Loucy (cell line): ENCODE data around the gene SF3B4.

Experiments used
- EZH2phosphoT487 ChIP-seq: fragments of 200-600 bp; IDR thresholded peaks from 2 replicates; pipeline ENCODE4 v1.6.1; 2018; ENCODE audit warnings: antibody characterized with exemption, mild to moderate bottlenecking, moderate library complexity, borderline replicate concordance
- TF ChIP-seq, protein P1 (sequence below): fragments of 200-600 bp; sonication (generic); conservative IDR thresholded peaks from 2 replicates; pipeline ENCODE4 v1.5.1; 2014; ENCODE audit warnings: mild to moderate bottlenecking, antibody characterized with exemption, low read length

DNA sequence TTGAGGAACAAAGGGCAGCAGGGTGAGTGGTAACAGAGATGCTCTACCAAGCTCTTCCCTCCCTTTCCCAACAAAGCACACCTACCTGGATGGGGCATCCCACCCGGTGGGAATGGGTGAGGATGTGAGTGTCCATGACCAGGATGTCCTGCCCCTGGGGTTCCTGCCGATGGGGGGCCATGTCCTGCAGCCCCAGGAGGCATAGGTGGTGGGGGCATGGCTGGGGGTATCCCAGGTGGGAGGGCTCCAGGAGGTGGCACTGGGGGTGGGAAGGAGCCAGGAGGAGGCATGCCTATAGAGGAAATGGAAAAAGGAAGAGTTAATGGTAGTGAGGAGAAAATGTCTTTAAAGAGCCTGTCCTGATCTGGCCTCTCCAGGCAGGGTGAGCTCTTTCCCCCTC, 1.9 kb downstream of the SF3B4 start:
- TF ChIP-seq, protein P1, sequence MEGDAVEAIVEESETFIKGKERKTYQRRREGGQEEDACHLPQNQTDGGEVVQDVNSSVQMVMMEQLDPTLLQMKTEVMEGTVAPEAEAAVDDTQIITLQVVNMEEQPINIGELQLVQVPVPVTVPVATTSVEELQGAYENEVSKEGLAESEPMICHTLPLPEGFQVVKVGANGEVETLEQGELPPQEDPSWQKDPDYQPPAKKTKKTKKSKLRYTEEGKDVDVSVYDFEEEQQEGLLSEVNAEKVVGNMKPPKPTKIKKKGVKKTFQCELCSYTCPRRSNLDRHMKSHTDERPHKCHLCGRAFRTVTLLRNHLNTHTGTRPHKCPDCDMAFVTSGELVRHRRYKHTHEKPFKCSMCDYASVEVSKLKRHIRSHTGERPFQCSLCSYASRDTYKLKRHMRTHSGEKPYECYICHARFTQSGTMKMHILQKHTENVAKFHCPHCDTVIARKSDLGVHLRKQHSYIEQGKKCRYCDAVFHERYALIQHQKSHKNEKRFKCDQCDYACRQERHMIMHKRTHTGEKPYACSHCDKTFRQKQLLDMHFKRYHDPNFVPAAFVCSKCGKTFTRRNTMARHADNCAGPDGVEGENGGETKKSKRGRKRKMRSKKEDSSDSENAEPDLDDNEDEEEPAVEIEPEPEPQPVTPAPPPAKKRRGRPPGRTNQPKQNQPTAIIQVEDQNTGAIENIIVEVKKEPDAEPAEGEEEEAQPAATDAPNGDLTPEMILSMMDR, result no peak
- no peak for TF ChIP-seq EZH2phosphoT487
